H1 (cell line): ENCODE results near the gene INTS7. TPM values are rescaled to one million over a fixed set of nuclear protein-coding genes. Genes with fewer than 3 reads are reported as not detected.

Experiments used
- CHD7 ChIP-seq: fragments of 300-600 bp; sonication (generic); IDR thresholded peaks from 2 replicates; pipeline ENCODE4 v1.7.1; 2012; ENCODE audit warnings: low read length, moderate library complexity, mild to moderate bottlenecking, inconsistent platforms; ENCODE audit not compliant: insufficient replicate concordance
- CTBP2 ChIP-seq: IDR thresholded peaks from 2 replicates; pipeline ENCODE4 v1.7.0; 2011; ENCODE audit warnings: borderline replicate concordance, mild to moderate bottlenecking, moderate library complexity, mixed read lengths, low read length; ENCODE audit not compliant: insufficient read depth, insufficient read length
- JUN ChIP-seq: IDR thresholded peaks from 2 replicates; pipeline ENCODE4 v1.6.1; 2011; ENCODE audit warnings: low read depth, mild to moderate bottlenecking, improper control_type of control experiment, low read length
- JUND ChIP-seq: IDR thresholded peaks from 2 replicates; pipeline ENCODE4 v1.6.1; 2011; ENCODE audit warnings: mild to moderate bottlenecking, improper control_type of control experiment, low read length
- KDM1A ChIP-seq: fragments of 200-600, 300-600 bp; sonication (generic); IDR thresholded peaks from 2 replicates; pipeline ENCODE4 v1.7.1; 2016; ENCODE audit warnings: mild to moderate bottlenecking, low read length, borderline replicate concordance
- MAFK ChIP-seq: IDR thresholded peaks from 2 replicates; pipeline ENCODE4 v1.6.1; 2012; ENCODE audit warnings: low read depth, mild to moderate bottlenecking, improper control_type of control experiment, low read length
- POLR2A ChIP-seq, 2 experiments: IDR thresholded peaks; 1 replicate in 1 of 2; 2 replicates in 1 of 2; pipeline ENCODE4 v1.6.1; 2011; ENCODE audit warnings: low read depth in 2 of 2, low read length in 2 of 2, mild to moderate bottlenecking in 2 of 2; ENCODE audit errors: control extremely low read depth in 1 of 2
- SP4 ChIP-seq: IDR thresholded peaks from 2 replicates; pipeline ENCODE4 v1.6.1; 2012; ENCODE audit warnings: low read length, inconsistent platforms
- TAF1 ChIP-seq: IDR thresholded peaks from 2 replicates; pipeline ENCODE4 v1.6.1; 2011; ENCODE audit warnings: mild to moderate bottlenecking, low read depth, low read length
- polyA plus RNA-seq, 7 experiments: library from polyadenylated mRNA; depleted of rRNA in 3 of 7; stranded (reverse) in 5 of 7; unstranded in 2 of 7; fragments of >200 nt in 5 of 7; fragments of 200-250 nt in 2 of 7; gene quantifications; 1 replicate in 5 of 7; 2 replicates in 1 of 7; 4 replicates in 1 of 7; pipeline versions ENCODE4 v1.2.1 to v1.2.3, GENCODE V29; 2011 to 2013; ENCODE audit warnings: missing spikeins in 2 of 7, mixed read lengths in 2 of 7
- total RNA-seq: library from RNA; stranded (reverse); fragmentation: NEBNext Ultra II Directional; extraction: Animal tissue kit (Norgen Biotek cat#: 25700); gene quantifications from 2 replicates; pipeline ENCODE4 v1.2.1, GENCODE V29; 2021

The INTS7 gene
- total and polyA plus RNA-seq, 2 of the 8 experiments (the other 6 are each of a cell fraction or from before 2014, with no cell fraction given) = 15.2 to 22.4 TPM

DNA sequence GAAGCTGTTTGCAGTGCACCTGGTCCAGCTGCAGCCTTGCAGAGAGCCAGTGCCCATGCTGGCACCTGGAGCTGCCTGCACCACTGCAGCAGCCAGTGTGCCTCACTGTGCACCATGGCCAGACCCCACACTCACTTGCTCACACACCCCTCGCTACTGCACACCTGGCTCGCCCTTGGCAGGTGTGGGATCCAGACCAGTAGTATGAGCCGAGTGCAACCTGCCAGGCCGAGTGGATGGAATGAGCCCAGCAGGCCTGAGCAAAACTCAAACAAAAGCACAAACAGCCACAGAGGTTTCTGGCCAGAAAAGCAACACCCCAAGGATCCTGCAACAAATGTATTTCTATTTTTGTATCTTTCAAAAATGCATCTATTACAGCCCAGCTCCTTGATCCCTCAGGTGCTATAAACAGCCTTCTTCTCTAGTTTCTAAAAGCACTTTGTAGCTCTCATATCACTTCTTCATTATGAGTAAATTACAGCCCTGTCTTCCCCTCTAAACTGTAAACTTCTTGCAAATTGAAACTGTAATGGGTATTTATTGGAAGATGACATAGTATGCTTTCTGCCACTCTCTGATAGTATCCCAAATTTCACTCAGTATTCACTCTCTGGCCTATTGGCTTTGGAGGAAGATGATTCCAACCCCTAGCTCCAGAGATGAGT is 132.6 kb downstream of the INTS7 start (continued):
- TF ChIP-seq CHD7 (no peak), JUND (no peak), TAF1 (no peak), CTBP2 (no peak), SP4 (no peak), POLR2A (IDR thresholded peaks at IDR 0.05; ENCODE audit: control extremely low read depth in 1 of 2, low read depth in 2 of 2, low read length in 2 of 2) (no peak), KDM1A (no peak), MAFK (no peak), JUN (no peak)
